ENCODE data around the gene FARS2. TPM values are rescaled to one million over a fixed set of nuclear protein-coding genes. Genes with fewer than 3 reads are reported as not detected.
A peak's percentile ranks its signal among the peaks of the same experiment; 100 is the strongest.

Gene FARS2
- total and polyA plus RNA-seq, 4 experiments from 2014 or later = 15.6 to 48.4 (median 24.3) TPM

DNA sequence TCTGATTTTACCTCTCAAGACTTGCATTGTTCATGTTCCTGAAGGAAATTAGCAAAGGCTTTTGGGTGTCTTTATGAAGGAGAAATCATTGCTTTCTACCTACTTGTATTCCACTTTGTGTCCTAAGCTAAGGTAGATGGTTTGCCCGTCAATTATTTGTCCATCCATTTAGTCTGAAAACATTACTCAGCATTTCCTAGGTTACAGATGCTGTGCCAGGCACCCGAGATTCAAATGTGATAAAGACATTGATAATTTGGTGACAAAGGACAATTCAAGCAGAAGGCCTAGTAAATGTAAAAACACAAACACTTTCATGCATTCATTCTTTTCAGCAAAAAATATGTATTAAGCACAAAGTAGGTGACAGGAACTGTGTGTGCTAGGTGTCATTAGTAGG is 251.1 kb downstream of the FARS2 start:
- Histone ChIP-seq H3K36me3 (ENCODE audit: insufficient read depth, low read length) (no peaks in the 10 kb centered on the region), H3K4me1 (ENCODE audit: insufficient read depth, low read length) (peaks cover 8% of the 10 kb centered on the region), H3K9me3 (ENCODE audit: control insufficient read depth in 1 of 2, low read length in 2 of 2) (no peaks in the 10 kb centered on the region), H3K27ac (ENCODE audit: low read depth, low read length) (no peak overlapping the region), H3K27me3 (ENCODE audit: insufficient read depth, low read length) (no peaks in the 10 kb centered on the region), H3K4me3 (ENCODE audit: low read length in 2 of 2) (no peak overlapping the region)
- H3K27me3 Mint-ChIP-seq = peaks cover 0 to 1% of the 10 kb centered on the region in 2 donors
- no peaks in the 10 kb centered on the region for H3K9me3 Mint-ChIP-seq
- POLR2A ChIA-PET (ENCODE audit: partially characterized antibody) = no interaction called here
- H3K36me3 Mint-ChIP-seq = peaks cover 2 to 12% of the 10 kb centered on the region in 2 donors
- H3K4me3 Mint-ChIP-seq = no peak overlapping the region
- intact Hi-C loops (cut with micrococcal nuclease) = no loop called here
- CTCF ChIA-PET (ENCODE audit: partially characterized antibody) = no interaction called here
- H3K4me1 Mint-ChIP-seq = peaks cover 18 to 54% (median 27%) of the 10 kb centered on the region in 4 donors
- no peak for DNase-seq
- H3K27ac Mint-ChIP-seq = peak overlapping the region in 1 of 7 donors; percentile 55

DNA sequence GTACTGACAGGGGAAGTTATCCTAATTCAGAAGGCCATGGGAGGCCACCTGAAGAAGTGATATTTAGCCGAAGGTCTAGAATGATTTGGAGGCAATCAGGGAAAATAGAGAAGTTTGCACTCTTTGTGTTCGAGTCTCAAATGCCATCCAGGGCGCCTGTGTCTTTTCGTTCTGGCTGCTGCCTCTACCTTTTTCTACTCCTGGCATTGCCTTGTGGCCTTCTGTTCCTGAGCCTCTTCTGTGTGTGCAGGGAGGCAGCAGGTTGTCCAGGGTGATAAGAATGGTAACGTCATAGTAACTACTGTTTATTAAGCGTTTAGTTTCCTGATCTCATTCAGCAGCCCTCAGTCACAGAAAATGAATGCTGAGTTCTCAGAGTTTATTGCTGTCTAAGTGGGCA is 252.1 kb downstream of the FARS2 start:
- DNase-seq = no peak
- ChIA-PET CTCF (ENCODE audit: partially characterized antibody) (no interaction called here), POLR2A (ENCODE audit: partially characterized antibody) (no interaction called here)
- Mint-ChIP-seq H3K4me3 (no peak overlapping the region), H3K4me1 (peaks cover 25 to 55% (median 33%) of the 10 kb centered on the region in 4 donors), H3K27me3 (peaks cover 0 to 1% of the 10 kb centered on the region in 2 donors), H3K27ac (peak overlapping the region in 2 of 7 donors; percentile 47 to 51), H3K36me3 (peaks cover 2 to 12% of the 10 kb centered on the region in 2 donors), H3K9me3 (no peaks in the 10 kb centered on the region)
- peaks cover 17% of the 10 kb centered on the region for H3K4me1 ChIP-seq (ENCODE audit: insufficient read depth, low read length)
- H3K27me3 ChIP-seq (ENCODE audit: insufficient read depth, low read length) = no peaks in the 10 kb centered on the region
- no peaks in the 10 kb centered on the region for H3K9me3 ChIP-seq (ENCODE audit: control insufficient read depth in 1 of 2, low read length in 2 of 2)
- intact Hi-C loops (cut with micrococcal nuclease) = no loop called here
- H3K27ac ChIP-seq (ENCODE audit: low read depth, low read length) = no peak overlapping the region
- no peaks in the 10 kb centered on the region for H3K36me3 ChIP-seq (ENCODE audit: insufficient read depth, low read length)
- no peak overlapping the region for H3K4me3 ChIP-seq (ENCODE audit: low read length in 2 of 2)

DNA sequence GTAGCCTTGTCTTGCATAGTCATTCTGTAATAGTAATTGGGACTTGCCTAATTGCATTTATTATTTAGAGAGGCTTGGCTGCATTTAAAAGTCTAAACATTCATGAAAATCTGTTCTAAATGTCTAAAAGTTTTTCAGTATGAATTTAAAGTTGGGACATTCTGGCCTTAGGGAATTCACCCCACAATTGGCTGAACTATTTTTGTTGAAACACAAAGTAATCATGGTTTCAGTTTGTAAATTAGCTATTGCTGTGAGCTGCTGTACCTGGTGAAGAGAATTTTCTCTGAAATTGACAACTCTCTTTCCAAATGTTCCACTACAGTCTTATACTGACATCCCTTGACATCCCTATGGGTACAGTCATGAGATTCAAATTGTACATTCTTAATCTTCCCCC is 253.0 kb downstream of the FARS2 start:
- H3K4me3 ChIP-seq (ENCODE audit: low read length in 2 of 2) = no peak overlapping the region
- Mint-ChIP-seq H3K4me3 (no peak overlapping the region), H3K36me3 (peaks cover 2 to 6% of the 10 kb centered on the region in 2 donors), H3K9me3 (no peaks in the 10 kb centered on the region), H3K27me3 (peaks cover 0 to 1% of the 10 kb centered on the region in 2 donors), H3K27ac (no peak overlapping the region), H3K4me1 (peaks cover 29 to 58% (median 39%) of the 10 kb centered on the region in 4 donors)
- CTCF ChIA-PET (ENCODE audit: partially characterized antibody) = no interaction called here
- no peak overlapping the region for H3K27ac ChIP-seq (ENCODE audit: low read depth, low read length)
- H3K27me3 ChIP-seq (ENCODE audit: insufficient read depth, low read length) = no peaks in the 10 kb centered on the region
- H3K9me3 ChIP-seq (ENCODE audit: control insufficient read depth in 1 of 2, low read length in 2 of 2) = no peaks in the 10 kb centered on the region
- intact Hi-C loops (cut with micrococcal nuclease) = no loop called here
- POLR2A ChIA-PET (ENCODE audit: partially characterized antibody) = interaction anchor here (1.2 kb wide), 1 partner anchor 17 kb away, joined by 3 read pairs; no protein-coding TSS in a partner anchor
- no peaks in the 10 kb centered on the region for H3K36me3 ChIP-seq (ENCODE audit: insufficient read depth, low read length)
- H3K4me1 ChIP-seq (ENCODE audit: insufficient read depth, low read length) = peaks cover 26% of the 10 kb centered on the region
- DNase-seq = no peak

DNA sequence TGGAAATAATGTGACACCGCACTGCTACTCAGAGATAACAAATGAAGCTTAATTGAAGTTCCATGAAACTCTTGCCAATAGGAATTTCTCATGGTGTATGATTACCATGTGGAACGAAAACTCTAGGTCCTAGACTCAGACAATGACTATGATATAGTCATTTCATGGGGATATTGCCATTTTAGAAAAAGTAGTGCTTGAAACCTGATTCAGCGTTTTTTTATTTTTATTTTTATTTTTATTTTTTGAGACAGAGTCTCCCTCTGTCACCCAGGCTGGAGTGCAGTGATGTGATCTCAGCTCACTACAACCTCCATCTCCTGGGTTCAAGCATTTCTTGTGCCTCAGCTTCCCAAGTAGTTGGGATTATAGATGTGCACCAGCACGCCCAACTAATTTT is 253.9 kb downstream of the FARS2 start:
- Mint-ChIP-seq H3K4me1 (peaks cover 35 to 59% (median 46%) of the 10 kb centered on the region in 4 donors), H3K36me3 (peaks cover 0 to 4% of the 10 kb centered on the region in 2 donors), H3K27me3 (peaks cover 0 to 1% of the 10 kb centered on the region in 2 donors), H3K4me3 (no peak overlapping the region), H3K9me3 (no peaks in the 10 kb centered on the region), H3K27ac (no peak overlapping the region)
- DNase-seq = no peak
- intact Hi-C loops (cut with micrococcal nuclease) = no loop called here
- Histone ChIP-seq H3K9me3 (ENCODE audit: control insufficient read depth in 1 of 2, low read length in 2 of 2) (no peaks in the 10 kb centered on the region), H3K36me3 (ENCODE audit: insufficient read depth, low read length) (no peaks in the 10 kb centered on the region), H3K27ac (ENCODE audit: low read depth, low read length) (no peak overlapping the region), H3K4me3 (ENCODE audit: low read length in 2 of 2) (no peak overlapping the region), H3K4me1 (ENCODE audit: insufficient read depth, low read length) (peaks cover 34% of the 10 kb centered on the region), H3K27me3 (ENCODE audit: insufficient read depth, low read length) (no peaks in the 10 kb centered on the region)
- CTCF ChIA-PET (ENCODE audit: partially characterized antibody) = no interaction called here
- POLR2A ChIA-PET (ENCODE audit: partially characterized antibody) = interaction anchor here (1.2 kb wide), 1 partner anchor 17 kb away, joined by 3 read pairs; no protein-coding TSS in a partner anchor

DNA sequence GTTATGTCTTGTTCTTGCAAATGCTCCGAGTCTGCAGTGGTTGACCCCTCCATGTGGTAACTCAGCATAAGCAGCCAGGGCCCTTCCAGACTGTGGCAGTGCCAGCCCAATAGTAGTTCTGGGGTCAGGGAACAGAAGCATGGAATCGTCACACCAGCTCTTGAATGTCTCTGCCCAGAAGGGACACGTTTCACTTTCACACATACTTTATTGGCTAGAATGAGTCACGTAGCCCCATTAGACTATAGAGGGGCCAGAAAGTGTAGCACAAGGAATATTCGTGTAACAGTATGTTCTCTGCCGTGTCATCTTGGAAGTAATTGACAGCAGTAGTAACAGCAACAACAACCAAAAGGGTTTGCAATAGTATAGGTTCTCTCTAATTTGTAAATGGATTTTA is 254.7 kb downstream of the FARS2 start:
- no peaks in the 10 kb centered on the region for H3K9me3 ChIP-seq (ENCODE audit: control insufficient read depth in 1 of 2, low read length in 2 of 2)
- Mint-ChIP-seq H3K4me3 (peak overlapping the region in 4 of 8 donors; percentile 37 to 55 (median 46)), H3K4me1 (peaks cover 39 to 64% (median 51%) of the 10 kb centered on the region in 4 donors), H3K9me3 (no peaks in the 10 kb centered on the region), H3K27me3 (peaks cover 0 to 1% of the 10 kb centered on the region in 2 donors), H3K36me3 (peaks cover 0 to 2% of the 10 kb centered on the region in 2 donors), H3K27ac (peak overlapping the region in 1 of 7 donors; percentile 7)
- peaks cover 41% of the 10 kb centered on the region for H3K4me1 ChIP-seq (ENCODE audit: insufficient read depth, low read length)
- POLR2A ChIA-PET (ENCODE audit: partially characterized antibody) = no interaction called here
- no peak for DNase-seq
- no peak overlapping the region for H3K27ac ChIP-seq (ENCODE audit: low read depth, low read length)
- intact Hi-C loops (cut with micrococcal nuclease) = no loop called here
- CTCF ChIA-PET (ENCODE audit: partially characterized antibody) = no interaction called here
- H3K36me3 ChIP-seq (ENCODE audit: insufficient read depth, low read length) = no peaks in the 10 kb centered on the region
- no peak overlapping the region for H3K4me3 ChIP-seq (ENCODE audit: low read length in 2 of 2)
- no peaks in the 10 kb centered on the region for H3K27me3 ChIP-seq (ENCODE audit: insufficient read depth, low read length)

DNA sequence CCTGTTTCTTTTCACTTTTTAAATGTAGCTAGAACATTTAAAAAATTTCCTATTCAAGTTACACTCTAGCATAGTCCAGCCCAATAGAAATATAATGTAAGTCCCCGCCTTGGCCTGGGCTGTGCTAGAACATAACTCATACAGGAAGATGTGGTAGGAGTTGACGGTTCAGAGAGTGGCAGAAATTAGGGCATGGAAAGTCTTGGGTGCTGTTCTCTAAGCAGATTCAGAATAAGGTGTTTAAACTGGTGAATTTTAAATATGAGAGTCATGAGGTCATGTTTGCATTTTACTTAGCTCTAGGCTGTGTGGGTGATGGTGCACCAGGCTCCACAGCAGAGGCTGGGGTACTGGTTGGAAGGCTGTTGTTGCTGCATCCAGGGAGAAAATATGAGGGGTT is 256.5 kb downstream of the FARS2 start:
- H3K4me3 ChIP-seq (ENCODE audit: low read length in 2 of 2) = no peak overlapping the region
- H3K27ac ChIP-seq (ENCODE audit: low read depth, low read length) = no peak overlapping the region
- Mint-ChIP-seq H3K9me3 (no peaks in the 10 kb centered on the region), H3K36me3 (no peaks in the 10 kb centered on the region), H3K4me1 (peaks cover 40 to 65% (median 57%) of the 10 kb centered on the region in 4 donors), H3K4me3 (peak overlapping the region in 7 of 8 donors; percentile 2 to 76 (median 71)), H3K27ac (peak overlapping the region in 6 of 7 donors; percentile 8 to 82 (median 72)), H3K27me3 (peaks cover 0 to under 1% of the 10 kb centered on the region in 2 donors)
- peaks cover 58% of the 10 kb centered on the region for H3K4me1 ChIP-seq (ENCODE audit: insufficient read depth, low read length)
- CTCF ChIA-PET (ENCODE audit: partially characterized antibody) = interaction anchor here (0.8 to 1.1 kb wide), 4 partner anchors 10 to 373 kb away, joined by 3 to 4 read pairs (median 3); no protein-coding TSS in a partner anchor
- H3K36me3 ChIP-seq (ENCODE audit: insufficient read depth, low read length) = no peaks in the 10 kb centered on the region
- POLR2A ChIA-PET (ENCODE audit: partially characterized antibody) = interaction anchor here (1.4 kb wide), 1 partner anchor 20 kb away, joined by 3 read pairs; no protein-coding TSS in a partner anchor
- intact Hi-C loops (cut with micrococcal nuclease) = no loop called here
- DNase-seq = peak; percentile 21 to 67 (median 40)
- no peaks in the 10 kb centered on the region for H3K27me3 ChIP-seq (ENCODE audit: insufficient read depth, low read length)
- no peaks in the 10 kb centered on the region for H3K9me3 ChIP-seq (ENCODE audit: control insufficient read depth in 1 of 2, low read length in 2 of 2)

DNA sequence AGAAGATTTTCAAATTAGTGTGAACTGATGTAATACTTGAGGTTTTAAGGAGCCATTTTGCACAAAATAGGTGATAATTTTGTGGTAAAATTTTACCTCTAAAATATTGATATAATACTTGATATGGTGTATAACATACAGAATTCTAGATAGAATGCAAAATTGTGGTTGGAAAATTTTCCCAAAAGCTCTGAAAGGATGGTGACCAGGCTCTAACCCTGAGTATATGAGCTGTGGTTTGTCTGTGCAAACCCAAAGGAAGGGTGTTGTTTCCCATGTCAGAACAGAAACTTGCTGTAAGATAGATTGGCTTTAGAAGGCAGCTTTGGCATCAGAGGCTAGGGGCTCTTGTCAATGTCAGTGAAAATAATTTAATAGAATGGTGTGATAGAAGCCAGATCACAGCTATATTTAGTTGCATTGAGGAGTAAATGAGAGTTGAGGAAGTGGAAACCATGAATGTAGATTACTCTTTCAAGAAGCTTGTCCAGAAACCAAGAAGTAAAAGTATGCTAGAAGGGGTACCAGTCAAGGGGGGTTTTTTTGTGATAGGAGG is 257.7 kb downstream of the FARS2 start:
- Histone ChIP-seq H3K4me3 (ENCODE audit: low read length in 2 of 2) (no peak overlapping the region), H3K36me3 (ENCODE audit: insufficient read depth, low read length) (no peaks in the 10 kb centered on the region), H3K4me1 (ENCODE audit: insufficient read depth, low read length) (peaks cover 61% of the 10 kb centered on the region), H3K27ac (ENCODE audit: low read depth, low read length) (peak overlapping the region; percentile 13), H3K27me3 (ENCODE audit: insufficient read depth, low read length) (no peaks in the 10 kb centered on the region), H3K9me3 (ENCODE audit: control insufficient read depth in 1 of 2, low read length in 2 of 2) (no peaks in the 10 kb centered on the region)
- Mint-ChIP-seq H3K27me3 (no peaks in the 10 kb centered on the region), H3K4me1 (peaks cover 38 to 71% (median 52%) of the 10 kb centered on the region in 4 donors), H3K9me3 (no peaks in the 10 kb centered on the region), H3K27ac (peak overlapping the region; percentile 49 to 92 (median 76)), H3K36me3 (peaks cover 0 to 3% of the 10 kb centered on the region in 2 donors), H3K4me3 (peak overlapping the region; percentile 9 to 75 (median 48))
- intact Hi-C loops (cut with micrococcal nuclease) = no loop called here
- ChIA-PET CTCF (ENCODE audit: partially characterized antibody) (interaction anchor here (1.0 to 1.2 kb wide), 2 partner anchors 15 to 375 kb away, joined by 3 read pairs; no protein-coding TSS in a partner anchor), POLR2A (ENCODE audit: partially characterized antibody) (no interaction called here)
- peak in 4 of 5 donors; percentile 11 to 35 (median 24) for DNase-seq
